NT2/D1 (cell line): ENCODE measurements around the gene FZD7.

Source experiments
- DNase-seq: peaks from one replicate; pipeline ENCODE4 v3.0.0-alpha.2; 2011; ENCODE audit warnings: low read depth, low spot score
- H3K27me3 ChIP-seq: 2 replicates; pipeline ENCODE4 v1.6.0; 2011; ENCODE audit warnings: mild to moderate bottlenecking; ENCODE audit not compliant: insufficient read length, insufficient read depth
- H3K36me3 ChIP-seq: 2 replicates; pipeline ENCODE4 v1.6.1; 2011; ENCODE audit warnings: mild to moderate bottlenecking, low read length, mixed read lengths; ENCODE audit not compliant: insufficient read depth, insufficient read length
- H3K4me1 ChIP-seq: 2 replicates; pipeline ENCODE4 v1.5.1; 2011; ENCODE audit not compliant: insufficient read depth, insufficient read length
- H3K4me3 ChIP-seq: 2 replicates; pipeline ENCODE4 v1.5.1; 2011; ENCODE audit warnings: low read depth; ENCODE audit not compliant: insufficient read length
- H3K9ac ChIP-seq: 2 replicates; pipeline ENCODE4 v1.6.0; 2011; ENCODE audit warnings: low read depth; ENCODE audit not compliant: insufficient read length
- H3K9me3 ChIP-seq: 2 replicates; pipeline ENCODE4 v1.5.1; 2011; ENCODE audit warnings: mild to moderate bottlenecking, low read length; ENCODE audit not compliant: insufficient read depth
- SUZ12 ChIP-seq: IDR thresholded peaks from 2 replicates; pipeline ENCODE4 v1.6.1; 2011; ENCODE audit not compliant: insufficient read length, insufficient read depth; ENCODE audit errors: extremely low read depth
- YY1 ChIP-seq: IDR thresholded peaks from 2 replicates; pipeline ENCODE4 v1.6.1; 2011; ENCODE audit not compliant: insufficient read length, insufficient read depth
- ZNF274 ChIP-seq: IDR thresholded peaks from 2 replicates; pipeline ENCODE4 v1.6.1; 2011; ENCODE audit warnings: mild to moderate bottlenecking, low read depth, low read length

The FZD7 gene

DNA sequence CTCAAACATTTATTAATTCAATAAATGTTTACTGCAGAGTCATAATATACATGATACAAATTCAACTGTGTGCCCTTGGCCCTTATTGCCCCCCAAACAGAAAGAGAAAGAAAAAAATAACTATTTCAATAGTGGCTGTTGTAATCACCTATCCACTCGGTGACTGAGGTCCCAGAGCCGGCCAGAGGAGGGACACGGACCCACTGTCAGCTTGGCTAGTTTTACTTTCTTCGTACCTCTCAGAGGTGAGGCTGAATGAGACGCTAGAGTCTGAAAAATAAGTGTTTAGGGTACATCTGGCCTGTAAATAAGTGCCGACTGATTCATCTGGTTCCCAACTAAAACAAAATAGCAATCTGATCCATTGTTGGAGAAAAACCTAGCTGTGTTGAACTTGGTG lies 31.3 kb upstream of the FZD7 start:
- DNase-seq = no peak
- no peaks in the 10 kb centered on the region for H3K36me3 ChIP-seq
- H3K9ac ChIP-seq = no peak overlapping the region
- peaks cover 2% of the 10 kb centered on the region for H3K4me1 ChIP-seq
- H3K9me3 ChIP-seq = no peaks in the 10 kb centered on the region
- peaks cover 2% of the 10 kb centered on the region for H3K27me3 ChIP-seq
- no peak overlapping the region for H3K4me3 ChIP-seq
- TF ChIP-seq YY1 (no peak), SUZ12 (no peak), ZNF274 (no peak)

GRCh38 chr2:202005272-202005887 lies 28.3 kb upstream of the FZD7 start:
- Histone ChIP-seq H3K27me3 (peaks cover 7% of the 10 kb centered on the region), H3K4me1 (peaks cover 2% of the 10 kb centered on the region), H3K9me3 (no peaks in the 10 kb centered on the region), H3K9ac (no peak overlapping the region), H3K4me3 (no peak overlapping the region), H3K36me3 (no peaks in the 10 kb centered on the region)
- DNase-seq = no peak
- no peak for TF ChIP-seq ZNF274
- no peak for TF ChIP-seq SUZ12
- no peak for TF ChIP-seq YY1

- H3K27me3 ChIP-seq = peaks cover 11% of the 10 kb centered on the region
- no peaks in the 10 kb centered on the region for H3K36me3 ChIP-seq
- H3K9ac ChIP-seq = no peak overlapping the region
- no peak for DNase-seq
- H3K9me3 ChIP-seq = no peaks in the 10 kb centered on the region
- TF ChIP-seq ZNF274 (no peak), YY1 (no peak), SUZ12 (no peak)
- H3K4me1 ChIP-seq = peaks cover 2% of the 10 kb centered on the region
- no peak overlapping the region for H3K4me3 ChIP-seq
Measured at GRCh38 chr2:202006301-202006700, 27.4 kb upstream of the FZD7 start.

- Histone ChIP-seq H3K27me3 (peaks cover 11% of the 10 kb centered on the region), H3K9ac (no peak overlapping the region), H3K36me3 (no peaks in the 10 kb centered on the region), H3K4me1 (peaks cover 2% of the 10 kb centered on the region), H3K9me3 (no peaks in the 10 kb centered on the region), H3K4me3 (no peak overlapping the region)
- no peak for DNase-seq
- TF ChIP-seq YY1 (no peak), ZNF274 (no peak), SUZ12 (no peak)
Measured at GRCh38 chr2:202007015-202007982, 26.4 kb upstream of the FZD7 start.

DNA sequence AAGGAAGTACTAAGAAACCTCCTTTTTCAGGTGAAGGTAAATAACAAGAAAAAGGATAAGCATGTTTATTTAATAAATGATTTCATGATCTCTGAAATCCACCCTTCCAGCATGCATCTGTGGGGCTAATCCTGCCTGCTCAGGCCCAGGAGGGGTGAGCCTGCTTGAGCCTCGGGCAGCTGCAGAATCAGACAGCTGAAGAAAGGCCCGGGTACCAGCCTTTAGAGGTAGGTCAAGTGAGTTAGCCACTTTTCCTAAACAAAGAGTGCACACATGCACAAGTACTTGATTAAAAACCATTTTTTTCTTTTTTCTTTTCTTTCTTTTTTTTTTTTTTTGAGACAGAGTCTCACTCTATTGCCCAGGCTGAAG lies 25.7 kb upstream of the FZD7 start:
- TF ChIP-seq YY1 (no peak), SUZ12 (no peak), ZNF274 (no peak)
- Histone ChIP-seq H3K36me3 (no peaks in the 10 kb centered on the region), H3K27me3 (peaks cover 12% of the 10 kb centered on the region), H3K9ac (no peak overlapping the region), H3K4me1 (peaks cover 2% of the 10 kb centered on the region), H3K4me3 (no peak overlapping the region), H3K9me3 (no peaks in the 10 kb centered on the region)
- DNase-seq = no peak

GRCh38 chr2:202009019-202009481 lies 24.6 kb upstream of the FZD7 start:
- H3K9ac ChIP-seq = no peak overlapping the region
- TF ChIP-seq SUZ12 (no peak), ZNF274 (no peak), YY1 (no peak)
- no peak overlapping the region for H3K4me3 ChIP-seq
- DNase-seq = no peak
- H3K4me1 ChIP-seq = no peaks in the 10 kb centered on the region
- peaks cover 18% of the 10 kb centered on the region for H3K27me3 ChIP-seq
- H3K9me3 ChIP-seq = no peaks in the 10 kb centered on the region
- H3K36me3 ChIP-seq = no peaks in the 10 kb centered on the region

GRCh38 chr2:202009581-202009980 lies 24.1 kb upstream of the FZD7 start:
- Histone ChIP-seq H3K4me1 (no peaks in the 10 kb centered on the region), H3K36me3 (no peaks in the 10 kb centered on the region), H3K27me3 (peaks cover 18% of the 10 kb centered on the region), H3K9ac (no peak overlapping the region), H3K9me3 (no peaks in the 10 kb centered on the region), H3K4me3 (no peak overlapping the region)
- no peak for TF ChIP-seq YY1
- TF ChIP-seq SUZ12 = no peak
- TF ChIP-seq ZNF274 = no peak
- no peak for DNase-seq
